ENCODE data around the gene RALGAPB. TPM values are rescaled to one million over a fixed set of nuclear protein-coding genes. Genes with fewer than 3 reads are reported as not detected.

RALGAPB gene
- total and polyA plus RNA-seq, 2 of the 13 experiments (the other 11 are each of a cell fraction or from before 2014, with no cell fraction given): 17.6 to 30.6 TPM

GRCh38 chr20:38446441-38447209 is 26.0 kb upstream of the RALGAPB start (continued):
- TF ChIP-seq NR2C2 (CRISPR knock-in tag; IDR thresholded peaks at IDR 0.05; ENCODE audit: borderline replicate concordance) (peak; percentile 72), SAP130 (CRISPR knock-in tag; IDR thresholded peaks at IDR 0.05; ENCODE audit: low read depth) (peak; percentile 100), ZMAT5 (CRISPR knock-in tag; IDR thresholded peaks at IDR 0.05; ENCODE audit: borderline replicate concordance, low read depth) (no peak), ISL2 (CRISPR knock-in tag; IDR thresholded peaks at IDR 0.05) (peak; percentile 93), ATF5 (CRISPR knock-in tag; IDR thresholded peaks at IDR 0.05; ENCODE audit: low read depth) (peak; percentile 96), ZNF280D (CRISPR knock-in tag; IDR thresholded peaks at IDR 0.05) (peak; percentile 98), ZNF576 (CRISPR knock-in tag; IDR thresholded peaks at IDR 0.05) (peak; percentile 42; the same call in 1 of the 2 replicates), RXRA (CRISPR knock-in tag; IDR thresholded peaks at IDR 0.05) (peak; percentile 91), MYPOP (CRISPR knock-in tag; IDR thresholded peaks at IDR 0.05) (peak; percentile 96), ZNF354B (CRISPR knock-in tag; IDR thresholded peaks at IDR 0.05) (no peak), RXRB (CRISPR knock-in tag; IDR thresholded peaks at IDR 0.05; ENCODE audit: borderline replicate concordance) (peak; percentile 89), ZNF777 (CRISPR knock-in tag; IDR thresholded peaks at IDR 0.05) (peak; percentile 81), ZNF512 (CRISPR knock-in tag; IDR thresholded peaks at IDR 0.05) (no peak; the same call in 1 of the 2 replicates), FOSL2 (CRISPR knock-in tag; IDR thresholded peaks at IDR 0.05) (peak; percentile 85), ZSCAN31 (CRISPR knock-in tag; IDR thresholded peaks at IDR 0.05; ENCODE audit: low read depth) (peak; percentile 98), ADNP (CRISPR knock-in tag; IDR thresholded peaks at IDR 0.05) (peak; percentile 83), TRAFD1 (CRISPR knock-in tag; IDR thresholded peaks at IDR 0.05; ENCODE audit: borderline replicate concordance) (peak; percentile 99; the same call in 1 of the 2 replicates), HDAC2 (CRISPR knock-in tag; IDR thresholded peaks at IDR 0.05) (peak; percentile 95)
